ENCODE results near the gene KAZALD1. TPM values are rescaled to one million over a fixed set of nuclear protein-coding genes. Genes with fewer than 3 reads are reported as not detected.
A peak's percentile ranks its signal among the peaks of the same experiment; 100 is the strongest.

KAZALD1 gene
- total RNA-seq, 1 donor = 26.4 TPM

GRCh38 chr10:101071885-101072433, 10.2 kb downstream of the KAZALD1 start:
- no peak overlapping the region for H2AFZ ChIP-seq (ENCODE audit: low read length)
- peak; percentile 17 for DNase-seq (ENCODE audit: insufficient read length, low spot score, missing footprints)

GRCh38 chr10:101072923-101073322, 11.1 kb downstream of the KAZALD1 start:
- H3K27me3 ChIP-seq (ENCODE audit: insufficient read depth, low read length) = peaks cover 44% of the 10 kb centered on the region
- H3K9me3 ChIP-seq (ENCODE audit: low read depth, low read length) = no peaks in the 10 kb centered on the region
- peak; percentile 41 for DNase-seq (ENCODE audit: insufficient read length, low spot score, missing footprints)
- TF ChIP-seq CTCF (IDR thresholded peaks at IDR 0.05; ENCODE audit: extremely low read depth, low read depth, low read length) = no peak
- no peaks in the 10 kb centered on the region for H3K36me3 ChIP-seq (ENCODE audit: insufficient read depth, low read length)
- H3K27ac ChIP-seq (ENCODE audit: low read depth, low read length) = no peak overlapping the region
- no peak overlapping the region for H3K4me2 ChIP-seq (ENCODE audit: insufficient read depth, low read length)
- no peaks in the 10 kb centered on the region for H3K79me2 ChIP-seq (ENCODE audit: insufficient read depth, low read length)
- no peak overlapping the region for H3K4me3 ChIP-seq (ENCODE audit: insufficient read depth, low read length)
- no peaks in the 10 kb centered on the region for H4K20me1 ChIP-seq (ENCODE audit: insufficient read depth, low read length)
- no peak overlapping the region for H2AFZ ChIP-seq (ENCODE audit: low read length)
- peaks cover 11% of the 10 kb centered on the region for H3K4me1 ChIP-seq (ENCODE audit: insufficient read depth, low read length)

More at GRCh38 chr10:101071885-101072433, 10.2 kb downstream of the KAZALD1 start:
- Histone ChIP-seq H3K27ac (ENCODE audit: low read depth, low read length) (no peak overlapping the region), H3K27me3 (ENCODE audit: insufficient read depth, low read length) (peaks cover 43% of the 10 kb centered on the region), H3K4me2 (ENCODE audit: insufficient read depth, low read length) (peak overlapping the region; percentile 14), H3K79me2 (ENCODE audit: insufficient read depth, low read length) (no peaks in the 10 kb centered on the region), H4K20me1 (ENCODE audit: insufficient read depth, low read length) (no peaks in the 10 kb centered on the region), H3K4me3 (ENCODE audit: insufficient read depth, low read length) (no peak overlapping the region), H3K9me3 (ENCODE audit: low read depth, low read length) (no peaks in the 10 kb centered on the region), H3K4me1 (ENCODE audit: insufficient read depth, low read length) (peaks cover 11% of the 10 kb centered on the region), H3K36me3 (ENCODE audit: insufficient read depth, low read length) (no peaks in the 10 kb centered on the region)
- TF ChIP-seq CTCF (IDR thresholded peaks at IDR 0.05; ENCODE audit: extremely low read depth, low read depth, low read length) = no peak

- no peak for TF ChIP-seq CTCF (IDR thresholded peaks at IDR 0.05; ENCODE audit: extremely low read depth, low read depth, low read length)
- no peak overlapping the region for H2AFZ ChIP-seq (ENCODE audit: low read length)
- H3K27me3 ChIP-seq (ENCODE audit: insufficient read depth, low read length) = peaks cover 44% of the 10 kb centered on the region
- no peaks in the 10 kb centered on the region for H3K36me3 ChIP-seq (ENCODE audit: insufficient read depth, low read length)
- H3K4me2 ChIP-seq (ENCODE audit: insufficient read depth, low read length) = no peak overlapping the region
- peaks cover 11% of the 10 kb centered on the region for H3K4me1 ChIP-seq (ENCODE audit: insufficient read depth, low read length)
- H3K9me3 ChIP-seq (ENCODE audit: low read depth, low read length) = no peaks in the 10 kb centered on the region
- H4K20me1 ChIP-seq (ENCODE audit: insufficient read depth, low read length) = no peaks in the 10 kb centered on the region
- DNase-seq (ENCODE audit: insufficient read length, low spot score, missing footprints) = peak; percentile 62
- H3K79me2 ChIP-seq (ENCODE audit: insufficient read depth, low read length) = no peaks in the 10 kb centered on the region
- H3K27ac ChIP-seq (ENCODE audit: low read depth, low read length) = no peak overlapping the region
- no peak overlapping the region for H3K4me3 ChIP-seq (ENCODE audit: insufficient read depth, low read length)
Measured at GRCh38 chr10:101073631-101074030, 11.8 kb downstream of the KAZALD1 start.

GRCh38 chr10:101075775-101076174, 14.0 kb downstream of the KAZALD1 start:
- H3K27me3 ChIP-seq (ENCODE audit: insufficient read depth, low read length) = peaks cover 48% of the 10 kb centered on the region
- DNase-seq (ENCODE audit: insufficient read length, low spot score, missing footprints) = peak; percentile 27
- no peak overlapping the region for H3K27ac ChIP-seq (ENCODE audit: low read depth, low read length)
- no peaks in the 10 kb centered on the region for H3K9me3 ChIP-seq (ENCODE audit: low read depth, low read length)
- H4K20me1 ChIP-seq (ENCODE audit: insufficient read depth, low read length) = no peaks in the 10 kb centered on the region
- H3K4me1 ChIP-seq (ENCODE audit: insufficient read depth, low read length) = peaks cover 11% of the 10 kb centered on the region
- no peak overlapping the region for H2AFZ ChIP-seq (ENCODE audit: low read length)
- no peaks in the 10 kb centered on the region for H3K36me3 ChIP-seq (ENCODE audit: insufficient read depth, low read length)
- no peak overlapping the region for H3K4me2 ChIP-seq (ENCODE audit: insufficient read depth, low read length)
- no peak overlapping the region for H3K4me3 ChIP-seq (ENCODE audit: insufficient read depth, low read length)
- H3K79me2 ChIP-seq (ENCODE audit: insufficient read depth, low read length) = no peaks in the 10 kb centered on the region
- TF ChIP-seq CTCF (IDR thresholded peaks at IDR 0.05; ENCODE audit: extremely low read depth, low read depth, low read length) = no peak

All from osteoblast (primary cell).